PFSK-1 (cell line): ENCODE measurements around the gene CD8B2.

Experiments used
- FOXP2 ChIP-seq: optimal IDR thresholded peaks from 2 replicates; pipeline ENCODE3; 2011; ENCODE audit warnings: borderline replicate concordance, control low read depth, inconsistent platforms; ENCODE audit not compliant: insufficient read depth; ENCODE audit errors: extremely low read length, extremely low read depth
- POLR2AphosphoS5 ChIP-seq: IDR thresholded peaks from 2 replicates; pipeline ENCODE4 v1.6.1; 2012; ENCODE audit warnings: low read depth, mild to moderate bottlenecking, control low read depth, low read length, moderate library complexity
- SIN3A ChIP-seq: IDR thresholded peaks from 2 replicates; pipeline ENCODE4 v1.6.1; 2012; ENCODE audit warnings: mild to moderate bottlenecking, low read length, moderate library complexity, borderline replicate concordance; ENCODE audit not compliant: insufficient read depth

GRCh38 chr2:106519767-106520166 is 32.6 kb downstream of the CD8B2 start:
- TF ChIP-seq POLR2AphosphoS5, result no peak
- no peak for TF ChIP-seq SIN3A
- no peak for TF ChIP-seq FOXP2
